ENCODE results near the gene RBBP6.

- no peak for TF ChIP-seq POLR2A (IDR thresholded peaks at IDR 0.05; ENCODE audit: low read depth, low read length)
- no peak for TF ChIP-seq TAF1 (IDR thresholded peaks at IDR 0.05; ENCODE audit: borderline replicate concordance, low read depth, low read length)
Observed at GRCh38 chr16:24553983-24554382, 14.6 kb downstream of the RBBP6 start.
